Measurements from ENCODE around the gene NUP85. TPM values are rescaled to one million over a fixed set of nuclear protein-coding genes. Genes with fewer than 3 reads are reported as not detected.
"Not testable (repeated sequence)": the region's sequence is repeated elsewhere in the genome, so short reads cannot be mapped to it uniquely, and the experiment has no call there.

The NUP85 gene
- total RNA-seq, 2 donors from 2014 or later = 30.3 to 39.3 TPM

DNA sequence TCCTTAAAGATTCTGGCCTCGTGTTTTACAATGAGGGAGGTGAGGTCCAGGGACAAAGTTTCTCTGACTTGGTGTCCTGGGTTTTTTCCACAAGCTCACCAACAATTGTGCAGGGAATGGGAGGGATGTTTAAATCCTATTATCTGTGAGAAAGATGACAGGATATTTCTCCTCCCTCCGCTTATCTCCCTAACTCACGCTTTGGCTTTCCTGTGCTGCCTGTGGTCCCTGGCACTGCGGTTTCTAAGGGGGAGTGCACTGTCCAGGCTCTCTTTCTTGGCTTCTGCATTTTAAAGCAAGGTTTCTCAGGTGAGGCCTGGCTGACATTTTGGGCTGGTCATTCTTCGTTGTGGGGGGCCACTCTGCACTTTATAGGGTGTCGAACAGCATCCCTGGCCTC is 39.5 kb downstream of the NUP85 start:
- Histone ChIP-seq H3K9me3 (no peaks in the 10 kb centered on the region), H3K27ac (no peak overlapping the region), H3K4me1 (ENCODE audit: control insufficient read depth in 1 of 2, low read depth in 2 of 2) (peaks cover 6 to 11% of the 10 kb centered on the region in 2 donors), H3K27me3 (replicated peaks; ENCODE audit: insufficient read depth) (no peaks in the 10 kb centered on the region), H3K4me3 (no peak overlapping the region), H3K36me3 (peaks cover 62% of the 10 kb centered on the region)
- TF ChIP-seq, protein P1, sequence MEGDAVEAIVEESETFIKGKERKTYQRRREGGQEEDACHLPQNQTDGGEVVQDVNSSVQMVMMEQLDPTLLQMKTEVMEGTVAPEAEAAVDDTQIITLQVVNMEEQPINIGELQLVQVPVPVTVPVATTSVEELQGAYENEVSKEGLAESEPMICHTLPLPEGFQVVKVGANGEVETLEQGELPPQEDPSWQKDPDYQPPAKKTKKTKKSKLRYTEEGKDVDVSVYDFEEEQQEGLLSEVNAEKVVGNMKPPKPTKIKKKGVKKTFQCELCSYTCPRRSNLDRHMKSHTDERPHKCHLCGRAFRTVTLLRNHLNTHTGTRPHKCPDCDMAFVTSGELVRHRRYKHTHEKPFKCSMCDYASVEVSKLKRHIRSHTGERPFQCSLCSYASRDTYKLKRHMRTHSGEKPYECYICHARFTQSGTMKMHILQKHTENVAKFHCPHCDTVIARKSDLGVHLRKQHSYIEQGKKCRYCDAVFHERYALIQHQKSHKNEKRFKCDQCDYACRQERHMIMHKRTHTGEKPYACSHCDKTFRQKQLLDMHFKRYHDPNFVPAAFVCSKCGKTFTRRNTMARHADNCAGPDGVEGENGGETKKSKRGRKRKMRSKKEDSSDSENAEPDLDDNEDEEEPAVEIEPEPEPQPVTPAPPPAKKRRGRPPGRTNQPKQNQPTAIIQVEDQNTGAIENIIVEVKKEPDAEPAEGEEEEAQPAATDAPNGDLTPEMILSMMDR (IDR thresholded peaks at IDR 0.05) = no peak
- no peak for ATAC-seq (ENCODE audit: insufficient number of reproducible peaks, low FRiP score, low read depth)
- DNase-seq (ENCODE audit: low spot score) = no peak

- DNase-seq (ENCODE audit: low spot score) (no peak), ATAC-seq (ENCODE audit: insufficient number of reproducible peaks, low FRiP score, low read depth) (no peak)
- H3K9me3 ChIP-seq = no peaks in the 10 kb centered on the region
- peaks cover 49% of the 10 kb centered on the region for H3K36me3 ChIP-seq
- peaks cover 10 to 18% of the 10 kb centered on the region in 2 donors for H3K4me1 ChIP-seq (ENCODE audit: control insufficient read depth in 1 of 2, low read depth in 2 of 2)
- no peak overlapping the region for H3K27ac ChIP-seq
- no peak overlapping the region for H3K4me3 ChIP-seq
- no peaks in the 10 kb centered on the region for H3K27me3 ChIP-seq (replicated peaks; ENCODE audit: insufficient read depth)
- TF ChIP-seq, protein P1 (IDR thresholded peaks at IDR 0.05) = no peak
Measured at GRCh38 chr17:75246404-75246803, 40.9 kb downstream of the NUP85 start.

- no peak for DNase-seq (ENCODE audit: low spot score)
- no peaks in the 10 kb centered on the region for H3K9me3 ChIP-seq
- peaks cover 10 to 18% of the 10 kb centered on the region in 2 donors for H3K4me1 ChIP-seq (ENCODE audit: control insufficient read depth in 1 of 2, low read depth in 2 of 2)
- no peaks in the 10 kb centered on the region for H3K27me3 ChIP-seq (replicated peaks; ENCODE audit: insufficient read depth)
- TF ChIP-seq, protein P1 (IDR thresholded peaks at IDR 0.05) = no peak
- peak overlapping the region; percentile 56 for H3K4me3 ChIP-seq
- peak overlapping the region; percentile 53 to 62 for H3K27ac ChIP-seq
- H3K36me3 ChIP-seq = peaks cover 18% of the 10 kb centered on the region
- ATAC-seq (ENCODE audit: insufficient number of reproducible peaks, low FRiP score, low read depth) = no peak
Measured at GRCh38 chr17:75249564-75249963, 44.1 kb downstream of the NUP85 start.

GRCh38 chr17:75250009-75250471 is 44.6 kb downstream of the NUP85 start:
- Histone ChIP-seq H3K4me1 (ENCODE audit: control insufficient read depth in 1 of 2, low read depth in 2 of 2) (peaks cover 10 to 18% of the 10 kb centered on the region in 2 donors), H3K27me3 (replicated peaks; ENCODE audit: insufficient read depth) (no peaks in the 10 kb centered on the region), H3K9me3 (no peaks in the 10 kb centered on the region), H3K4me3 (peak overlapping the region; percentile 56), H3K36me3 (peaks cover 13% of the 10 kb centered on the region), H3K27ac (peak overlapping the region; percentile 53 to 62)
- ATAC-seq (ENCODE audit: insufficient number of reproducible peaks, low FRiP score, low read depth) (peak; percentile 91), DNase-seq (ENCODE audit: low spot score) (no peak)
- TF ChIP-seq, protein P1 (IDR thresholded peaks at IDR 0.05) = no peak

DNA sequence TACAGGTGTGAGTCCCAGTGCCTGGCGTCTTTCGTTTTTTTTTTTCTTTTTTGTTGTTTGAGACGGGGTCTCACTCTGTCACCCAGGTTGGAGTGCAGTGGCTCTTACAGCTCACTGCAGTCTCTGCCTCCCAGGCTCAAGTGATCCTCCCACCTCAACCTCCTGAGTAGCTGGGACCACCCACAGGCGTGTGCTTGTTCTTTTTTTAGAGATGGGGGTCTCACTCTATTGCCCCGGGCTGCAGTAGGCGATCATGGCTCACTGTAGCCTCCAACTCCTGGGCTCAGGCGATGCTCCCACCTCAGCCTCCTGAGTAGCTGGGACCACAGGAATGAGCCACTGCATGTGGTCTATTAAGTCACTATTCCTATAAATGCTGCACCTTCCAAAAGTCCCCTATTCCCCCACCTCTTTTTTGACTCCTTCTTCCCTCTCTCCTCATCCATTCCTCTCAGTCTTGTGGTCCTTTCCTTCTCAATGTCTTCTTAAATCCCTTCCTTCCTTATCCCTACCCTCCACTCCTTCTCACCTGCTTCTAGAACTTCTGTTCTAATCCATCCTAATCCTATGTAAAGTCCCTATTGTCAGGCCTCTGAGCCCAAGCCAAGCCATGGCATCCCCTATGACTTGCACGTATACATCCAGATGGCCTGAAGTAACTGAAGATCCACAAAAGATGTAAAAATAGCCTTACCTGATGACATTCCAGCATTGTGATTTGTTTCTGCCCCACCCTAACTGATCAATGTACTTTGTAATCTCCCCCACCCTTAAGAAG is 46.7 kb downstream of the NUP85 start:
- H3K4me3 ChIP-seq = no peak overlapping the region

GRCh38 chr17:75255954-75256698 is 50.6 kb downstream of the NUP85 start:
- H3K9me3 ChIP-seq; DNase-seq (ENCODE audit: low spot score); H3K36me3 ChIP-seq; ATAC-seq (ENCODE audit: insufficient number of reproducible peaks, low FRiP score, low read depth); H3K27ac ChIP-seq; H3K27me3 ChIP-seq (replicated peaks; ENCODE audit: insufficient read depth); H3K4me3 ChIP-seq: not testable (repeated sequence)
- peaks cover 10 to 20% of the 10 kb centered on the region in 2 donors for H3K4me1 ChIP-seq (ENCODE audit: control insufficient read depth in 1 of 2, low read depth in 2 of 2)

More for the DNA sequence above, 46.7 kb downstream of the NUP85 start:
- TF ChIP-seq, protein P1 (IDR thresholded peaks at IDR 0.05) = no peak
- no peaks in the 10 kb centered on the region for H3K36me3 ChIP-seq
- ATAC-seq (ENCODE audit: insufficient number of reproducible peaks, low FRiP score, low read depth) (no peak), DNase-seq (ENCODE audit: low spot score) (no peak)
- no peak overlapping the region for H3K27ac ChIP-seq
- peaks cover 10 to 18% of the 10 kb centered on the region in 2 donors for H3K4me1 ChIP-seq (ENCODE audit: control insufficient read depth in 1 of 2, low read depth in 2 of 2)
- no peaks in the 10 kb centered on the region for H3K27me3 ChIP-seq (replicated peaks; ENCODE audit: insufficient read depth)
- H3K9me3 ChIP-seq = no peaks in the 10 kb centered on the region

DNA sequence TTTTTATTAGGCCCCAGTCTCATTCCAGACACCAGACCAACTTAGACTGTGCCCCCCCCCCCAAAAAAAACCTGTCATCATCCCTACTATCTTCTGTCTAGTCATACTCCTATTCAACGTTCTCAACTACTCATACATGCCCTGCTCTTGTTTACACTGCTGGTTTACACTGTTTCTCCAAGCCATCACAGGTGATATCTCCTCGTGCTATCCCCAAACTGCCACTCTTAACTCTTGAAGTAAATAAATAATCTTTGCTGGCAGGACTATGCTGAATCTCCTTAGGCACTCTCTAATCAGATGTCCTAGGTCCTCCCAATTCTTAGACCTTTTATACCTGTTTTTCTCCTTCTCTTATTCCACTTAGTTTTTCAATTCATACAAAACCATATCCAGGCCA is 51.7 kb downstream of the NUP85 start:
- H3K27me3 ChIP-seq (replicated peaks; ENCODE audit: insufficient read depth); ATAC-seq (ENCODE audit: insufficient number of reproducible peaks, low FRiP score, low read depth); H3K4me3 ChIP-seq; H3K36me3 ChIP-seq; H3K9me3 ChIP-seq; H3K27ac ChIP-seq; DNase-seq (ENCODE audit: low spot score): not testable (repeated sequence)
- peaks cover 10 to 21% of the 10 kb centered on the region in 2 donors for H3K4me1 ChIP-seq (ENCODE audit: control insufficient read depth in 1 of 2, low read depth in 2 of 2)

Measured in thoracic aorta (tissue), 2 donors.